NCI-H1694 treated with DMSO at 0.1 percent for 48 hours (cell line): ENCODE measurements around the gene RASSF4.
"Not testable (repeated sequence)": the region's sequence is repeated elsewhere in the genome, so short reads cannot be mapped to it uniquely, and the experiment has no call there.

Experiments
- DNase-seq: peaks from one replicate; lab custom pipeline; 2025; lab: John Stamatoyannopoulos, UW

RASSF4 gene

DNA sequence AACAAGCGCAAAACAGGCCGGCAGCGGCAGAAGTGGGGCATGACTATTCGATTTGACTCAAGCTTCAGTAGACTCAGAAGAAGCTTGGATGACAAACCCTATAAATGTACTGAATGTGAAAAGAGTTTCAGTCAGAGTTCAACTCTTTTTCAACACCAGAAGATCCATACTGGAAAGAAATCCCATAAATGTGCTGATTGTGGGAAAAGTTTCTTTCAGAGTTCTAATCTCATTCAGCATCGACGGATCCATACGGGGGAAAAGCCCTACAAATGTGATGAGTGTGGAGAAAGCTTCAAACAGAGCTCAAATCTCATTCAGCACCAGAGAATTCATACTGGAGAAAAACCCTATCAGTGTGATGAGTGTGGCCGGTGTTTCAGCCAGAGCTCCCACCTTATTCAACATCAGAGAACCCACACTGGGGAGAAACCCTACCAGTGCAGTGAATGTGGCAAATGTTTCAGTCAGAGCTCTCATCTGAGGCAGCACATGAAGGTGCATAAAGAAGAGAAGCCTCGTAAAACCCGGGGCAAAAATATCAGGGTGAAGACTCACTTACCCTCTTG lies 43.9 kb downstream of the RASSF4 start:
- no peak for DNase-seq

DNA sequence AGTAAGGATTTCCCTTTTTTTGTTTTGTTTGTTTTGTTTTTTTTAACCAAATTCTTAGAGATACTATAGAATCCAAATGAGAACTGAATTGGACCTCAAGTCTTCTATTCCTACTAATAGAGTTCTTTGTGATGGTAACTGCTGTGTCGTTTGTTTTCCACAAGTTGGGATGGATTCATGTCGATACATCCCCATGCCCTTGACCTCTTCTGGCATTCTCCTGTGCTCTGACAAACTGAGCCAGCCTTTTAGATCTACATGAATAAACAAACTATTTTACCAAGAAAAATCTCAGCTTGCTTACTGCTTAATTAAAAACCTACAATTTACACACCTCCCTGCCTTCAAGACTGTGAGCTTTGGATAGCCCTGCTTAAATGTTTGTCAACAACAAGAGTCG lies 45.1 kb downstream of the RASSF4 start:
- DNase-seq: no peak

DNA sequence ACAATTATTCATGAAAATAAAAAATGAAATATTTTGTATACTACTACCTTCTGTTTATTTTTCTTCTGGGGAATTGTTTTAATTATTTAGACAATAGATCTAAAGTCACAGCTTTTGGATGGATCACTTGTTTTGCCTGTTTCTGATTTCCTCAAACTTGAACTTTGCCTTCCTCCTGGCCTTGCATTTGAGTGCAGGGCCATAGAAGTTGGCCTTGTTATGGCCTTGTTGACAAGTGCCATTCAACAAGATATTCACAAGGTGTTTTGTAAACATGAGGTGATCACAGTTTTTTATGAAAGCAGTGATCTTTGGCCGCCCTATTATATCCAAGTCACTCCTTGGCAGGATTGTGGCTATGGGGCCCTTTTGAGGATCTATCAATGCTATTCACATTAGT lies 45.7 kb downstream of the RASSF4 start:
- no peak for DNase-seq

DNA sequence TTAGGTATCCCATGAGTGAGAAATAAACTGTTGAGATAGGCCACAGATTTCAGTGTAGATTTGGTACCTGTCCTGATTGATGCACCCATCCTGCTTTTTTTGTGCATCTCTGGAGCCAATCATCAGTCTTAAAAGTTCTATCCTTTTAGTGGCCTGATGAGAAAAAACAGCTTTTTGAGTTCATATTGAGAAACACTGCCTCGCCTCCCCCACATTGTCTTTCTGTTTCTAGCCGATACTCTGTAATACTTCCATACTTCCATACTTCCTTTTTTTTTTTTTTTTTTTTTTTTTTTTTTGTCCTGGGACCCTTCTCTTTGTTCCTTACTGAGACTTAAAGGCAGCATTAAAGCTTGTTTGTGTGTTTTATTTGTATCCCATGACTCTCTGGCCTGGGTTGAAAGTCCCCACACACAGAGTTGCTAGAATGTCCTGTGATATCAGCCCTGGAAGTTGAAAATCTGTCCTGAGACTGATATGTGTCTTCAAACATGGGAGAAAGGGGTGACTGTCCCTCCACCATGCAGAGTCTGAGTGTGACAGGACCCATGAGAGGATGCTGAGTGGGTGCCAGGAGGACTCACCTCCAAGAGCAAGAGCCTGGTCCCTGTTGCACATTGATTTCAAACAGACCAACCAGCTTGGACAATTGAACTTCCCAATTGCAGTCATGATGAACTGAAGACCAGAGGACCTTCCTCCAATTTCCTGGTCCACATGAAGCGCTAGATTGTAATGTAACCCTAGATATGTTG lies 46.9 kb downstream of the RASSF4 start:
- DNase-seq: no peak

DNA sequence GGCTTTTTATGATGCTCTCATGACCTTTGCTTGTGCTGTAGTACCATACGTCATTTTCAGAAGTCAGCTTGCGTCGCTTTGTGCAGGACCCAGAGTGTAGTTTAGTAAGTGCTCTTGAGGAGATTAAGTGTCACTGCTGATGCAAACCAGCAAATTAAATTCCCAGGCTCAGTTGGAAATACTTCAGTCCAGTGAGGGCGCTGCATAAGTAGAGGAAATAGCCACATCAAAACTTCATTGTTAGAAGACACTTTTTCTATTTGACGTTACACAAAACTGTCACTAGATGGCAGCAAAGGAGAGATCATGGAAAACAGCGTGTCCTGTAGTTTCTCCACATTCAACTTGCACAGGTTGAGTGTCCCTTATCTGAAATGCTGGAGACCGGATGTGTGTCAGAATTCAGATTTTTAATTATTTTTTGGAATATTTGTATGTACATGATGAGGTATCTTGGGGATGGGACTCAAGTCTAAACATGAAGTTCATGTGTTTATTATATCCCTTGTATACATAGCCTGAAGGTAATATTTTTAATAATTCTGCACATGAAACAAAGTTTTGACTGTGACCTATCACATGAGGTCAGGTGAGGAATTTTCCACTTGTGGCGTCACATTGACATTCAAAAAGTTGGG lies 49.0 kb downstream of the RASSF4 start:
- peak; percentile 68 for DNase-seq

DNA sequence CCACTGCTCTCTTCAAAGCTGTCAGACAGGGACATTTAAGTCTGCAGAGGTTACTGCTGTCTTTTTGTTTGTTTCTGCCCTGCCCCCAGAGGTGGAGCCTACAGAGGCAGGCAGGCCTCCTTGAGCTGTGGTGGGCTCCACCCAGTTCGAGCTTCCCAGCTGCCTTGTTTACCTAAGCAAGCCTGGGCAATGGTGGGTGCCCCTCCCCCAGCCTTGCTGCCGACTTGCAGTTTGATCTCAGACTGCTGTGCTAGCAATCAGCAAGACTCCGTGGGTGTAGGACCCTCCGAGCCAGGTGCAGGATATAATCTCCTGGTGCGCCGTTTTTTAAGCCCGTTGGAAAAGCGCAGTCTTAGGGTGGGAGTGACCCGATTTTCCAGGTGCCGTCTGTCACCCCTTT lies 55.0 kb downstream of the RASSF4 start:
- DNase-seq: not testable (repeated sequence)

DNA sequence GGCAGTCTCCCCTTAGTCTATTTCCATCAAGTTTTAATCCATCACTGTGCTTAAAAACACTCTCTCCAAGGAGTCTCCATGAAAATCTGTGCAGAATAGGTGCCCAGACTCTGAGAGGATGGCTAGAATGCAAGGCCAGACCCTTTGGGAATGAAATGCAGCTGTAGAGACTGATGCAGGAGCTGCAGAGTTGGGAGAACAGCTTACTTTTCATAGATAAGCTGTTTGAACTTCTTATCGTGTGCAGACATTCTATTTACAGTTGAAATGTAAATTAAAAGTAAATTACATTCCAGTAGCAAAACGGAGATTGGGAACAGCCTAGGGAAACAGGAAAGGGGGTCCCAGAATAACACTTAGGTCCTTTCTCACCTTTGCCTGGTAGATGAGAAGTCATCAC lies 56.0 kb downstream of the RASSF4 start:
- DNase-seq: no peak

DNA sequence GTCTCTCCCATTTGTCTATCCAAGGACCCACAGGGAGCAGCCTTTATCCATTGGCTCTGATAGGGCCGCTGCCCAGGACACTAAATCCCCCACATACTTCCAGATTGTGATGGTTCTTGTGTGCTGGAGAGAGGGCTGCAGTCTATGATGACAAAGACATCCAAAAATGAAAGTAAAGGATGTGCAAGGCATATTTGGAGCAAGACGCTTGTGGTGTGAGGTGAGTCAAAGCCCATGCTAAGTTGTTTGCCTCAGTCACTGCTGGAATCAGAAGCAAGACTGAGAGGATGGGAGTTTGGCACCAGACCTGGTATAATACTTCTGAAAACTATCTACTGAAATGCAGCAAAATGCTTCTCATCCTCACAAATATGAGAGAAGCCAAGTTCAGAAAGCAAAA lies 63.8 kb downstream of the RASSF4 start:
- no peak for DNase-seq

DNA sequence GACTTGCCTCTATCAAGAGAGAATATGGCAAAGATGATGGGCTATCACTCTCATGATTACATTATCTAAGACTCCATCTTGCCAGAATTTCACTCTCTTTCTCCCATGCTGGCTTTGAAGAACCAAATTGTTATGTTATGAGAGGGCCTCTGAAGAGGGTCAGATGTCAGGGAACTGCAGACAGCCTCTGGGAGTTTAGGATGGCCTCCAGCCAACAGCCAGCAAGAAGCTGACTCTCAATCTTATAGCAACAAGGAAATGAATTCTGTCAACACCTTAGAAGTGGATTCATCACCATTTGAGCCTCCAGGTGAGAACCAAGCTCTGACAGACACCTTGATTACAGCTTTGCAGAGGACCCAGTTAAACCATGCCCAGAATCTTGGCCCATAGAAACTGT lies 74.7 kb downstream of the RASSF4 start:
- DNase-seq: no peak

DNA sequence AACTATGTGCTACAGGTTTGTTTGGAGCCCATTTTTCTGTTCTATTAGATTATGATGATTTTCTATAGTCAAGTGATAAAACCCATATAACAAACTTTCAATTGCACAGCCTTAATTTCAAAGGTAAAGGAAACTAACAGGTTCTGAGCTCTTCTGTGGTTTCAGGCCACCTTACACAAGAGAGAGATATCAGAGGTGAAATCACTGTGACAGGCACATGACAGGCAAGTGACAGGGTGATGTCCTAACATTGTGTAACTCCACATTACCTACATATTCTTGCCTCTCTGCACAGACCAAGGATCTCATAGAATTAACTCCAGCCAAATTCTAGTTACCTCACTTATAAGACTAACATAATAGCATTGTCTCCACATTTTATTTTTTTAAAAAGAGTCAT lies 76.1 kb downstream of the RASSF4 start:
- DNase-seq: no peak

DNA sequence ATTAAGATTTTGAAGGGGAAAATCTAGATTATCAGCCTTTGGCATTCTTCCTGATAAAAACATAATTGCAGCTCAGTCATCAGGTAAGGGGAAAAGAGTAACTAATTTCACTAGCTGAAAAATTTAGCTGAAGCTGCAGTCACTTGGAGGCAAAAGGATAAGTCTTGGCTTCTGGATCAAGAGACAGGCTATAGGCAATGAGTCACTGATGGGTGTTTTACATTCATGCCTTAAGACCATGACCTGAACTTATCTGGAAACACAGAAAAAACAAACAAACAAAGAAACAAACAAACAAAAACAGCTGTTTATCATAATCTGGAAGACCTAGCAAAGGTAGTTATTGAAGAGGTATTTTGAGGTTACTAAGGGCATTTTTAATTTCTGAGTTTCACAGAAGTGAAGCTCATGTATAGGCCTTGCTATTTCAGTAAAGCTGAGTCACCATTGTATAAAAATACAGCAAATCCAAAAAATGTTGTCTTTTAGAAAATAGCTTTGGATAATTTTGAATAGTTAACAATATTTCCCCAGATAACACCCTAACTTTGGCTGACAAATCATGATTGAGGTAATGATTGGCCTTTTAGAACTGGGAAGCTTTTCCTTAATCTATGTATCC lies 81.4 kb downstream of the RASSF4 start:
- no peak for DNase-seq

DNA sequence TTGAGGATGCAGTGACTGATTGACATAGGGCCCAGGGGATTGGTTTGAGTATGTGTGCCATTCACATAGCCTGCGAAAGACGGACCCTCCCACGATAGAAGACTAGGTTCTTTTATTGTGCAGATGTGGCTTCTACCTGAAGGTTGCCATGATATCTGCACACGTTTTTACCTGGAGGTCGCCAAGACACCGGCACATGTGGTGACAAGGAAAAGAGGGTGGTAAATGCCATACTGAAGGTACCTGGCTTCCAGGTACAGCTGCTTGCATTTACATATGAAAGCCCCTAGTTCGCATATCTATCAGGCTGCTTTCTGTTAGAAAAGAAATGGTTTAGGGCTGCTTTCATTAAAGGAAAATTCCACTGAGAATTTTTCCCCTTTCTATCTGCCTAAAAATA lies 84.7 kb downstream of the RASSF4 start:
- no peak for DNase-seq
